GM21723 (cell line): ENCODE measurements around the gene SUGCT.
A peak's percentile ranks its signal among the peaks of the same experiment; 100 is the strongest.
"Not testable (repeated sequence)": the region's sequence is repeated elsewhere in the genome, so short reads cannot be mapped to it uniquely, and the experiment has no call there.

Experiments used
- ATAC-seq: cut with Tn5 transposase; IDR thresholded peaks from one replicate; pipeline ENCODE4 v1.9.1; 2021; ENCODE audit warnings: mild to moderate bottlenecking, moderate library complexity; ENCODE audit not compliant: unreplicated experiment

SUGCT gene

GRCh38 chr7:40602351-40602750 is 467.5 kb downstream of the SUGCT start:
- not testable (repeated sequence) for ATAC-seq

GRCh38 chr7:40604601-40605438 is 470.0 kb downstream of the SUGCT start:
- ATAC-seq = peak; percentile 73

- ATAC-seq = no peak
Measured at GRCh38 chr7:40608321-40609075, 473.7 kb downstream of the SUGCT start.

- ATAC-seq = no peak
Measured at GRCh38 chr7:40610461-40610860, 475.7 kb downstream of the SUGCT start.

- ATAC-seq = no peak
Measured at GRCh38 chr7:40611095-40611871, 476.5 kb downstream of the SUGCT start.

GRCh38 chr7:40612298-40612697 is 477.5 kb downstream of the SUGCT start:
- ATAC-seq = no peak

GRCh38 chr7:40619647-40620046 is 484.8 kb downstream of the SUGCT start:
- no peak for ATAC-seq

GRCh38 chr7:40621592-40621998 is 486.8 kb downstream of the SUGCT start:
- no peak for ATAC-seq

- ATAC-seq = no peak
Measured at GRCh38 chr7:40622941-40623501, 488.2 kb downstream of the SUGCT start.

GRCh38 chr7:40623863-40624262 is 489.1 kb downstream of the SUGCT start:
- no peak for ATAC-seq

GRCh38 chr7:40627361-40627760 is 492.6 kb downstream of the SUGCT start:
- not testable (repeated sequence) for ATAC-seq

GRCh38 chr7:40629891-40630290 is 495.1 kb downstream of the SUGCT start:
- ATAC-seq = no peak

GRCh38 chr7:40634118-40634517 is 499.3 kb downstream of the SUGCT start:
- no peak for ATAC-seq

- no peak for ATAC-seq
Measured at GRCh38 chr7:40638545-40639320, 503.9 kb downstream of the SUGCT start.

GRCh38 chr7:40640566-40640965 is 505.8 kb downstream of the SUGCT start:
- ATAC-seq = no peak

- no peak for ATAC-seq
Measured at GRCh38 chr7:40641701-40642100, 506.9 kb downstream of the SUGCT start.

GRCh38 chr7:40643664-40644063 is 508.9 kb downstream of the SUGCT start:
- ATAC-seq = no peak

- no peak for ATAC-seq
Measured at GRCh38 chr7:40644454-40645188, 509.8 kb downstream of the SUGCT start.

- ATAC-seq = no peak
Measured at GRCh38 chr7:40645197-40645596, 510.4 kb downstream of the SUGCT start.

- ATAC-seq = no peak
Measured at GRCh38 chr7:40646717-40647116, 511.9 kb downstream of the SUGCT start.
